NCI-H2029 treated with DMSO at 0.1 percent for 48 hours (cell line): ENCODE data around the gene PDE8B.

Experiments used
- DNase-seq: peaks from one replicate; lab custom pipeline; 2025; lab: John Stamatoyannopoulos, UW

Gene PDE8B

DNA sequence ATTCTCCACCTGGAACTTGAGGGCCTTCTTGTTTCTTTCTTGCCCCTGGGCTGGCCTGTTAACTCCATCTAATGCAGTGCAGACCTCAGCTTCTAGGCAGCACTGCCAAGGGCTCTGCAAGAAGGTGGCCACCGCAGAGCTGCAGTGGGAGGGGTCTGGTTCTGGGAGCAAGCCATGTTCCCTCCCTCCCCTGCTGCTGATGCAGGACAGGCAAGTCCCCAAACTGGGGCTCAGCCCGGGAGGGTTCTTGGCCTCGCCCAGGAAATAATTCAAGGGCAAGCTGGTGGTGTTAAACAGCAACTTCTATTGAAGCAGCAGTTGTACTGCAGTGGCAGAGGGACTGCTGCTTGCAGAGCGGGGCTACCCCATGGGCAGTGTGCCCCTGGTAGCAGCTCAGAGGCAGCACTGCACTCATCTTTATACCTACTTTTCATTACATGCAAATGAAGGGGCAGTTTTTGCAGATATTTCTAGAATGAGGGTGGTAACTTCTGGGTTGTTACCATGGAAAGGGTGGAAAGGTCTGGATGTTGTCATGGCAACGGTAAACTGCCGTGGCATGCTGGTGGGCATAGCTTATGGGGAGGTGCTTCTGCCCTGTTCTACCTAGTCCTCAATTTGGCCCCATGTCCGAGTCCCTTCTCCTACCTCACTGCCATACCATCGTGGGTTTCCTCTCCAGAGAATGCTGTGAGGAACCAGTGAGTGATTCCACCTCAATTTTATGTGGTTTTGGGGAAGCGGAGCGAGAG, 199.6 kb downstream of the PDE8B start:
- no peak for DNase-seq

DNA sequence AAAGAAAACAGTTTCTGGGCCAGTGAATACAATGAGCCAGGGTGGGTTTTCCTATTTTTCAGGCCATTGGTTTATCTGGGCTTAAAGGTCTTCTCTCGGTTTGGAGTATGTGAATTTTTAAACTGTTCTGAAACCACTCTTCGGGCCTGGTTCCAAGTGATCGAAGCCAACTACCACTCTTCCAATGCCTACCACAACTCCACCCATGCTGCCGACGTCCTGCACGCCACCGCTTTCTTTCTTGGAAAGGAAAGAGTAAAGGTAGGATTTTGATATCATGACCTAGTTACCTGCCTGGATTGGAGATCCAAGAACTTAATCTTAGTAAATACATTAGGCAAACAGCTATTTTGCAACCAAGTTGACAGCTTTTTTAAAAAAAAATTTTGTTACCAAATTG, 202.6 kb downstream of the PDE8B start:
- DNase-seq: no peak

DNA sequence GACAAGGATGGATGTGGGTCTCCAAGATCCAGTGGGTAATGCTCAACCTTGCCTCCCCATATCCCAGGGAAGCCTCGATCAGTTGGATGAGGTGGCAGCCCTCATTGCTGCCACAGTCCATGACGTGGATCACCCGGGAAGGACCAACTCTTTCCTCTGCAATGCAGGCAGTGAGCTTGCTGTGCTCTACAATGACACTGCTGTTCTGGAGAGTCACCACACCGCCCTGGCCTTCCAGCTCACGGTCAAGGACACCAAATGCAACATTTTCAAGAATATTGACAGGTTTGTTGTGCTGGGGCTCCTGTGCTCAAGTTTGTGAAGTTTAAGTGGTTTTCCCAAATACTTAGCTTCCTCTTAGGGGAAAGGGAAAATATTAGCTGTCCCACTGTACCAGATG, 207.7 kb downstream of the PDE8B start:
- no peak for DNase-seq

DNA sequence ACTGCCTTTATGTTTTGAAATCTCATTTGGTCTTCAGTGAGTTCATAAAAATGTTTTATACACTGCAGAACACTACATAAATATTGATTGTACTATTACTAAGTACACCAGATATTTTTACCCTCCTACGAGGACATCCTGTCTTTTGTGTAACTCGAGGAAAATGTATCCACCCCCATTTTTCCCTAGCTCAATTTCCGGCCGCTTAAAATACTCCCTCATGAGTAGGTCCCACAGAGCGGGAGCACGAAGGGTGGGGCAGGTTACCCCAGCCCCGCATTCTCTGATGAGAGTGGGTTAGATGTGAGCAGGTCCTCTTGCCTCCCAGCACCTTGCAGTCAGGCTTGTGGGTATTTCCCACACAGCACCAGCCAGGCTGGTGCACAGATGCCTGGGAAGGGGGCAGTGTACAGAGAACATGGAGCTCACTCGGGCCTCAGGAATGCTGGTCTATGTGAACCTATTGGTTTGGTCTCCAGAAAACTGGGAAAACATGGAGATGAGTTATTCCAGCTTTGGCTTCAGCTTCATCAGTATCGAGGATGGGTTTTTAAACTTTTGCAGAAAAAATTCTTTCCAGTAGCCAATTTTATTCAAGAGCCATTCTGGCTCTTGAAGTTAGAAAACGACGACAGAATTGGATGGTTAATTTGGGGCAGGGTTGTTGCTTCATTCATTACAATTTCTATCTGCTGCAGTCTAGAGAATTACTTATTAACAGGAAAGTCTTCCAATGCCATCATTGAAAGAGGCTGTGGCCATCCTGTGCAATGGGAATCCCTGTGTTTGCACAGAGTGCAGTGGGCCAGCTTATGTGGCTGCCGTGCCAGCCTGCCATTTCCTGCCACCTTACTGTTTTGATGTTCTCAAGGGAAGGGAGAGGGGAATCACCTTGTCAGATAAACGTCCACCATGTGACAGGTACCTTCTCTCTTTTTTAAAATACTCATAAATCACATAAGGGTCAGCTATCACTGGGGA, 208.4 kb downstream of the PDE8B start:
- no peak for DNase-seq

DNA sequence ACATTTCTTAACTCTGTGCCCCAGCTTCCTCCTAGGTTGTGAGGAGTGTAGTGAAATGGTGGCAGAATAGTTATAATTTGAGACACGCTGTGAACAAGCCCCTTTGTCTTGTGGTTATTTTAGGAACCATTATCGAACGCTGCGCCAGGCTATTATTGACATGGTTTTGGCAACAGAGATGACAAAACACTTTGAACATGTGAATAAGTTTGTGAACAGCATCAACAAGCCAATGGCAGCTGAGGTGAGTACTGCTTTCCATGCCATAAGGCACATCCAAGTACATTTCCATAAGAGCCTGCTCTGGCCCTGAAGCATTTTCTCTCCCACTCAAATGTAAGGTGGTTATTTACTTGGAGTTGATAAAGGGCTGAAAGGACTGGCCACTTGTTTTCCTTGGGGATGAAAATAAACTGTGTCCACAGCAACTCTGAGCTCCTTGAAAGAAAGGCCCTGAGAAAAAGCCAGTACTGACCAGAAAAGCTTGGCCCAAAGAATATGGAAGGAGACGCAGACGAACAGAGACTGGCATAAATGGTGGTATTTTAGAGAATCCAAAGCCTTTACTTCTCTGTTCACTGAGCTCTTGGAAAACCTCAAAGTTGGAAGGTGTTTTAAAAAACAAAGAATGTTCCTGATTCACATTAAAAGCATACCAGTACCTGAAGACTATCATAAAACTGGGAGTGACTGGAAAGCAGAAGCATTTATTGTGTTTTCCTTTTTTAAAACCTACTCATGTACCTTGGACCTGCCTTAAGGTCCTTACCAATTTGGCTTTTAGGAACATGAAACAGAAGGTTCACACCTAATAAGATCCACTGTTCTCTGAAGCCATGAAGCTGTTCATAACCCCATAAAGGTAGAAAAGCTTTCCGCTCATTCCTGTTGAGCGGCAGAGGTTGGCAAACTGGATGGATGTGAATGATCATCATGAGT, 209.4 kb downstream of the PDE8B start:
- no peak for DNase-seq

DNA sequence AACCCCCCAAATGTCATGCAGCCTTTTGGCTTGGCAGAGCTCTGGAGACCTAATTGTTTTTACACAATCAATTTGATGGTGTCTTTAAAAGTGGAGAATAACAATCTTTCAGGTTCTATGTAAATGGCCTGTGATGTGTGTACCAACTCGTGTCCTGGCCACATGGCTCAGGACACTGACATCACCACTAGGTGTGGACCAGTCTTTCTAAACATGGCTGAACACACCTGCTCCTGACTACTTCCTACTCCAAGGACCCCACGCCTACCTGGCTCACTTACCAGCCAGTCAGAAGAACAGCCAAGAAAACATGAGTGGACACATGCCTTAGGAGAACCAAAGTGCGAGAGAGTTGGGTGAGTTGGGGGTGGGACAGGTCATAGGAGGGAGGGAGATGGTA, 210.5 kb downstream of the PDE8B start:
- DNase-seq: no peak

DNA sequence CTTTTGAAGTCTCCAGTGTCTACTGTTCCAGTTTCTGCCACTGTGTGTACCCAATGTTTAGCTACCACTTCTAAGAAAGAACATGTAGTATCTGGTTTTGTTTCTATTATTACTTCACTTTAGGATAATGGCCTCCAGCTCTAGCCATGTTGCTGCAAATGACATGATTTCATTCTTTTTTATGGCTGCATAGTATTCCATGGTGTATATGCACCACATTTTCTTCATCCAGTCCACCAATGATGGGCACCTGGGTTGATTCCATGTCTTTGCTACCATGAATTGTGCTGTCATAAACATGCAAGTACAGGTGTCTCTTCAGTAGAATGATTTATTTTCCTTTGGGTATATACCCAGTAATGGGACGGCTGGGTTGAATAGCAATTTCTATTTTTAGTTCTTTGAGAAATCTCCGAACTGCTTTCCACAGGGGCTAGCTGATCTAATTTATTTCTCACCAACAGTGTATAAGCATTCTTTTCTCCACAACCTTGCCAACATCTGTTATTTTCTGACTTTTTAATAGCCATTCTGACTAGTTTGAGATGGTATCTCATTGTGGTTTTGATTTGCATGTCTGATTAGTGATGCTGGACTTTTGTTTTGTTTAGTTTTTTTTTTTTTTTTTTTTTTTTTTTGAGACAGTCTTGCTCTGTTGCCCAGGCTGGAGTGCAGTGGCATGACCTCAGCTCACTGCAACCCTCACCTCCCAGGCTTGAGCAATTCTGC, 212.7 kb downstream of the PDE8B start:
- DNase-seq: no peak

DNA sequence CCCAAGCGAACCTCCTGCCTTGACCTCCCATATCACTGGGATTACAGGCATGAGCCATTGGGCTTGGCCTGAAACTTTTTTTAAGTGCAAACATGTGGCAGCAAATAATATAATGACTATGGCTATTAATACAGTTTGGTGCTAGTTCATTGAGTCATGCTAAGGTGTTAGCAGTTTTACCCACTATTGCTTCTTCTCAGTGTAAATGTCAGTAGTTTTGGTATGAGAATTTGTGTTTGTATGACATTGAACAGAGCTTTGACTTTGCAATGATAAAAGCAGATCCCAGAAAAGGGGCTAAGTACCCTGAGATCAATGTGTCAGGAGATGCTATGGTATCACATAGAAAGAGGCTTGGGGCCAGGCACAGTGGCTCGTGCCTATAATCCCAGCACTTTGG, 214.4 kb downstream of the PDE8B start:
- DNase-seq: no peak

DNA sequence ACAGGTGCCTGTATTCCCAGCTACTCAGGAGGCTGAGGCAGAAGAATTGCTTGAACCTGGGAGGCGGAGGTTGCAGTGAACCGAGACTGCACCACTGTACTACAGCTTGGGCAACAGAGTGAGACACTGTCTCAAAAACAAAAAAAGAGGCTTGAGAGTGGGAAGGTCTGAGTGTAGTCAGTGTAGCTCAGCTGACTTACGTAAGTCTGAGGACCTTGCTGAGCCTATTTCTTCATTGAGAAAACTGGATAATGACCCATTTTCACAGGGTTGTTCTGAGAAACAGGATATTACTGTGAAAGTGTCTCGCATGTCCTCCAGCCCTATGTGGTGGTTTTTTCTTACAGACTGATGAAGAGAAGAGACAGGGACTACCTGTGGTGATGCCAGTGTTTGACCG, 214.9 kb downstream of the PDE8B start:
- no peak for DNase-seq

DNA sequence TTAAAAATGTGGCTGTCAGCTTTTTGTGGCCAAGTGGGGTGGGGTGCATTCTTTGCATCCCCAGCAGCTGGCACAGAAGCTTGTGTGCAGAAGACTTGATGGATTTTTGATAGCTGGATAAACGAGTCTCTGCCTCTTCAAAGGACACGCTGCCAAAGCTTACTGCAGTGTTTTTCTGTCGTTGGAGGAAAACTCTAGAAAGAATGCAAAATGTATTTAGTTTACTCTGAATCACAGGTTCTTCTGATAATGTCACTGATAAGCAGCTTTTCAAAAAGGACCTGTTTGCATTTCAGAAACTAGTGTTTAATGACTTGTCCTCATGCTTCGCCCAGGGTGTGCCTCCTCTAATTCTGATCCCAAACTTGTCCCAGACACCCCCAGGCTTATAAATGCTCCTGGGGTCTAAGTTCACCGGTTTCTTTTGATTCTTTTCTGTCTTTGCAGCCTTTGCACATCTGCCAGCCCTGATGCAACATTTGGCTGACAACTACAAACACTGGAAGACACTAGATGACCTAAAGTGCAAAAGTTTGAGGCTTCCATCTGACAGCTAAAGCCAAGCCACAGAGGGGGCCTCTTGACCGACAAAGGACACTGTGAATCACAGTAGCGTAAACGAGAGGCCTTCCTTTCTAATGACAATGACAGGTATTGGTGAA, 215.6 kb downstream of the PDE8B start:
- no peak for DNase-seq

DNA sequence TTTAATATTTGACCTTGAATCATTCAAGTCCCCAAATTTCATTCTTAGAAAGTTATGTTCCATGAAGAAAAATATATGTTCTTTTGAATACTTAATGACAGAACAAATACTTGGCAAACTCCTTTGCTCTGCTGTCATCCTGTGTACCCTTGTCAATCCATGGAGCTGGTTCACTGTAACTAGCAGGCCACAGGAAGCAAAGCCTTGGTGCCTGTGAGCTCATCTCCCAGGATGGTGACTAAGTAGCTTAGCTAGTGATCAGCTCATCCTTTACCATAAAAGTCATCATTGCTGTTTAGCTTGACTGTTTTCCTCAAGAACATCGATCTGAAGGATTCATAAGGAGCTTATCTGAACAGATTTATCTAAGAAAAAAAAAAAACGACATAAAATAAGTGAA, 216.2 kb downstream of the PDE8B start:
- DNase-seq: no peak

DNA sequence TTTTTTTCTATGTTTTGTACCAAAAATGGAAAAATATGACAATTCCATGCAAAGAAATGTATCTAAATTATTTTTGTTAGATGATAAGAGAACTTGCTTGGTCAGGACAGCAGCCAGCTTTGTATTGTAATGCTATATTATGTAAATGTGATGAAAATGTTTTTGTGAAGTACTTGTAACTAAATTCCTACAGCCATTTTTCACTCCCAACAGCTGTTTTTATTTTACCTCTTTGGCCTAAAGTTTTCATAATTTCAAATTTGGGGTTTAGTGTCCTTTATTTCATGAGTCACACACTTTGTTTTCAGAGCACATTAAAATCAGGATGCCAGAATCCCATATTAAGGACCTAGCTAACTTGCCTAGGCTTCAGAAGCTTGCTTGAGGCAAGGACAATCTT, 217.5 kb downstream of the PDE8B start:
- no peak for DNase-seq

DNA sequence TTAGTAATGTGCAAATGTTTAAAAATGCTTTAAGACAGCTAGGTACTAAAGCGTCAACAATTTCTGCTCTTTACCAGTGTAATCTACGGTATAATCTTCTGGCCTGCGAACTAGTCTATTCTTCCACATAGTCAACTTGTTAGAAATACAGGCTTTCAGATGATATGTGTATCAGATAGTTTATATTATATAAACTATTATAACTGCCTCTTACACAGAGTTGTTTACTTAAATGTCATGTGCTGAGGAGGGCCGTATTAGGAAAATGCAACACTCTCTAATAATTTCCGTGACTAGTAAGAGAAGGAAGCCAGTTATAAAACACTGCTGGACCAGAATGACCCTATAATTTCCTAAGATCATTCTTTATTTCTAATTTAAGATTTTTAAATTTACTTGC, 218.0 kb downstream of the PDE8B start:
- DNase-seq: no peak

DNA sequence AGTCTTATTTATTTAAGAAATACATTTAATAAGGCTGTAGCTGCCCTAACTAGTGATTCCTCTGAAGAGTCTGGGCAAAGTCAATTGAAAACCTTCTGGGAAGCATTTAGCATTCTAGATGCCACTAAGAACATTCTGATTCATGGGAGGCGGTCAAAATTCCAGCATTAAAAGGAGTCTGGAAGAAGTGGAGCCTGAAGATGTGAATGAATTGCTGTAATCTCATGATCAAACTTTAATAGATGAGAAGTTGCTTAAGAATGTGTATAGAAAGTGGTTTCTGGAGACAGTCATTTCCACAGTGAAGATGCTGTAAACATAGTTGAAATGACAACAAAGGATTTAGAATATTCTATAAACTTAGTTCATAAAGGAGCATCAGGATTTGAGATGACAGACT, 220.2 kb downstream of the PDE8B start:
- DNase-seq: no peak

DNA sequence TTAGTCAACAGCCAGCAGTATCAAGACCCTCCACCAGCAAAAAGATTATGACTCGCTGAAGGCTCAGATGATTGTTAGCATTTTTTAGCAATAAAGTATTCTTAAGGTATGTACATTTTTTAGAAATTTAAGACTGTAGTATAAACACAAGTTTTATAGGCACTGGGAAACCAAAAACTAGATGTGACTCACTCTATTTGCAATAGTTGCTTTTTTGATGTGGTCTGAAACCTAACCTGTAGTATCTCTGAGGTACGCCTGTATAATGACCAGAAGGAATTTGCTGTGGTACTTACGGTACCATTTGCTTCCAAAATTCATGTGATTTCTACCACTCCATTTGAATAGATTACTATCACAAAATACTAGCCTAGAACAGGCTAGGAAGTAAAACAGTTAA, 220.8 kb downstream of the PDE8B start:
- no peak for DNase-seq

DNA sequence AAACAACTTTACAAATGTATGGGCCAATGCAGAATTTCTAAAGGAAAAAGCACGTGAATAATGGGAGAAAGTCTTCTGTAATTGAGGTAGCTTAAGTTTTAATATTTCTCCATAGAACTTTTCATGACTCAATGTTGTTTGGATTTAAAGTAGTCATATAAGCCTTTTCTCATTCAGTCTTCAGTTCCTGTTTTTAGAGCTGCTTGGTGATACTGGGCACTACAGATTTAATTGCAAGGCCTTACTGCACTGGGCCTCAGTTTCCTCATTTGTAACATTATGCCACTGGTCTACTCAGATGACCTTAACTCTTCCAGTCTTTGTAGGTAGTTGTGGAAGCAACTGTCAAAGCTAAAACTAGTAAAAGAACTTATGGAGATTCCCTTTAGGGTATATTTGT, 221.2 kb downstream of the PDE8B start:
- DNase-seq: no peak

DNA sequence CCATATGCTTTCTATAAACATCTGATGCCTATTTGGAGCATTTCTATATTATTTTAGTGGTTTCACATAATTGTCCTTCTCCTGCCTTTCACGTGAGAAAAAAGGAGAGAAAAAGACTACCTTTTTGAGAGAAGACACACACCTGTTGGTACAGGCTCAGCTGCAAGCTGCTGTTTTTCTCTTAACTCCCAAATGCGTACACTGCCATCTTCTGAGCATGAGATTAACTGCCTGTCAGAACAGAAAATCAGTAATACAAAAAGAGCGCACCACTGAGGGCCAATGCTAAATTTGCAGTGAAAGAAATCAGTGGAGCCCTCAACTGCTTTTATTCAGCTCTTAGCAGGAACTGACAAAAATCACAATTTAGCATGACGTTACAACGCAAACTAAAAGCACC, 226.7 kb downstream of the PDE8B start:
- DNase-seq: peak; percentile 4

DNA sequence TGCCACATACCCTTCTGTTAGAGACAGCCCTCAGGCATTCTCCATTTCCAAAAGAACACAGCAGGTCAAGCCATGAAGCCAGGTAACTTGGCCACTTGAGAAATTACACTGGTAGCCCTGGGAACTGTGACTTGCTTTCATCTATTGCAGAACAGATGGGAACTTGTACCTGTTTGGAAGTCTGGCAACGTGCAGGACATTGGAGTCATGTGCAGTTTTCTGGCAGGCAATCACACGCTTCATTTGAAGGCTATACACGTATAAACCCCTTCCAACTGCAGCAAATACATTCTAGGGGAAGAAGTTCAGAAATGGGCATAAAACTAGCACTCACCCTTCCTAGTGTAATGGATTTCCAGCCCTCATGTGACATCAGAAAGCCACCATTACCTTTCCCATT, 227.6 kb downstream of the PDE8B start:
- no peak for DNase-seq

DNA sequence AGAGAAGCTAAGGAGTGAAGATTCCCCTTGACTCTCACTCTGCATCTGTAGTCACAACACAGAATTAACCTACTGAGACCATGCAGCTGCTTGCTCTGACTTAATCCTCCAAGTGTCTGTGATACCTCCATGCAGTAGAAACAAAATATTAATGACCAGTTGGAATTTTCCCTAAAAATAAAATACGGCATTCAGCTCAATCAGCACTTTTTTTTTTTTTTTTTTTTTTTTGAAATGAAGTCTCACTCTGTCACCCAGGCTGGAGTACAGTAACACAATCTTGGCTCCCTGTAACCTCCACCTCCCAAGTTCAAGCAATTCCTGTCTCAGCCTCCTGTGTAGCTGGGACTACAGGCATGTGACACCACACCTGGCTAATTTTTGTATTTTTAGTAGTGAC, 233.2 kb downstream of the PDE8B start:
- DNase-seq: no peak

DNA sequence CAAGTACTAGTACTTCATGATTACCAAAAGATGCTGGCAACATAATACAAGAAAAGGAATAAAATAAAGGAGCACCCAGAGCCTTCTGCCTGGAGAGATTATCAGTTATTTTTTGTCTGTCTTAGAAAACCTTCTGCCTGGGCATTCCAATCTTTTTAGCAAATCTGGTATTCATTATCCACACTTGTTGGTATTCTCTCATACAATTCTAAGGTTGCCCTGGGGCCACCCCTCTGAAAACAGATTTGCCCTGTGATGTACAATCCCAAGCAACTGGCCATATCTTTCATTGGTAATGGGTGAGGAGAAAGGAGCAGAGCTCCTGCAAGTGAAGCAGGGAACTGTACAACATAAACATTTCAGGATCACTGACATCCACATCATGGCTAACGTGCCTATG, 233.9 kb downstream of the PDE8B start:
- DNase-seq: no peak

DNA sequence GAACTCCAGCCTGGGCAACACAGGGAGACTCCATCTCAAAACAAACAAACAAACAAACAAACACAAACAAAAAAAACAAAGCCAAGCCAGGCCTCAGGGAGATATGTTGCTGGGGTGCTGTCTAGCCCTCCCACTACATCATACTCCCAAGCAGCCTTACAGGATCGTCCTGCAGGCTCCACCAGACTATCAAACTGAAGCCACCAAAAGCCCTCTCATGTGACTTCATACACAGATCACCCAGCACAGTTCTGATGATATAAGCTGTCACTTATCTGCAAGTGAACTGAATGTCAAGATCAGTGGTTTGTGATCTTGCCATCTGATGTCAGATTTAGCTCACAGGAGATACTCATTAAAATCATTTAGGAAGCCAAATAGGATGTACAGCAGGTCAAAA, 238.4 kb downstream of the PDE8B start:
- no peak for DNase-seq
